GM12878 (cell line): ENCODE measurements around the gene CHPF2. TPM values are rescaled to one million over a fixed set of nuclear protein-coding genes. Genes with fewer than 3 reads are reported as not detected.

Source experiments
- ATAC-seq: fragments of 200-7000 bp; cut with Tn5 transposase; 3 replicates; pipeline ENCODE4 v1.9.1; 2020; ENCODE audit warnings: mild to moderate bottlenecking, moderate library complexity
- BruUV-seq: library from RNA; stranded (reverse); fragments of 400-500 nt; replicated peaks from 2 replicates; lab custom pipeline; 2021; lab: Mats Ljungman, UMichigan
- CTCF ChIA-PET: fragments of 300-600 bp; sonication (Branson Sonifier 250); formaldehyde crosslinking; extraction: SDS; loops from one replicate; lab custom pipeline; 2021; ENCODE audit warnings: inconsistent platforms; lab: Yijun Ruan, JAX
- POLR2A ChIA-PET: fragments of 350-600 bp; formaldehyde crosslinking; extraction: SDS; loops from one replicate; lab custom pipeline; 2021; ENCODE audit warnings: inconsistent platforms; lab: Charles Lee
- RAD21 ChIA-PET: fragments of 300-600 bp; sonication (Branson Sonifier 250); formaldehyde crosslinking; loops from one replicate; lab custom pipeline; 2023; ENCODE audit warnings: antibody characterized with exemption; ENCODE audit not compliant: unreplicated experiment; lab: Charles Lee
- SMC1A ChIA-PET: fragments of 300-600 bp; sonication (Branson Sonifier 250); formaldehyde crosslinking; loops from one replicate; lab custom pipeline; 2023; ENCODE audit not compliant: unreplicated experiment, uncharacterized antibody; lab: Charles Lee
- DNase-seq: peaks from one replicate; pipeline ENCODE4 v3.0.0-alpha.2; 2011; ENCODE audit warnings: low read depth, low spot score
- FAIRE-seq: peaks from 3 replicates; lab custom pipeline; 2011; peaks lifted over from hg19 to GRCh38; lab: Jason Lieb, UNC
- H2AFZ ChIP-seq: 2 replicates; pipeline ENCODE4 v1.6.0; 2011; ENCODE audit warnings: low read depth, low read length, control low read depth; ENCODE audit not compliant: control insufficient read depth
- H3K27ac ChIP-seq: 2 replicates; pipeline ENCODE4 v1.5.1; 2011; ENCODE audit warnings: control low read depth; ENCODE audit not compliant: control insufficient read depth, insufficient read depth
- H3K27me3 ChIP-seq, 2 experiments: replicated peaks in 1 of 2; 2 replicates each; pipeline versions ENCODE4 v1.6.0 to v1.6.1; 2011; ENCODE audit warnings: low read length in 1 of 2; ENCODE audit not compliant: control insufficient read depth in 2 of 2, insufficient read depth in 2 of 2
- H3K36me3 ChIP-seq, 2 experiments: 2 replicates each; pipeline ENCODE4 v1.5.1; 2011; ENCODE audit warnings: low read length in 1 of 2; ENCODE audit not compliant: control insufficient read depth in 2 of 2, insufficient read depth in 2 of 2
- H3K4me1 ChIP-seq: 2 replicates; pipeline ENCODE4 v1.6.1; 2011; ENCODE audit warnings: mild to moderate bottlenecking, low read length, moderate library complexity, mixed read lengths; ENCODE audit not compliant: control insufficient read depth, insufficient read depth
- H3K4me2 ChIP-seq: 2 replicates; pipeline ENCODE4 v1.6.0; 2011; ENCODE audit warnings: control low read depth; ENCODE audit not compliant: control insufficient read depth, insufficient read depth
- H3K4me3 ChIP-seq: fragments of 200-600 bp; sonication (generic); 2 replicates; pipeline ENCODE4 v1.5.1; 2016
- H3K79me2 ChIP-seq: 2 replicates; pipeline ENCODE4 v1.6.0; 2011; ENCODE audit warnings: low read length; ENCODE audit not compliant: control insufficient read depth, insufficient read depth
- H3K9ac ChIP-seq: 2 replicates; pipeline ENCODE4 v1.8.0; 2011; ENCODE audit warnings: low read length, control low read depth, mixed read lengths; ENCODE audit not compliant: control insufficient read depth, insufficient read depth
- H3K9me3 ChIP-seq: replicated peaks from 3 replicates; pipeline ENCODE4 v1.5.1; 2011; ENCODE audit warnings: mild to moderate bottlenecking, low read length; ENCODE audit not compliant: control insufficient read depth, insufficient read depth
- H4K20me1 ChIP-seq: 2 replicates; pipeline ENCODE4 v1.6.0; 2011; ENCODE audit not compliant: control insufficient read depth, insufficient read depth
- BCL11A ChIP-seq: IDR thresholded peaks from 2 replicates; pipeline ENCODE4 v1.6.1; 2011; ENCODE audit warnings: low read depth, low read length
- CBX5 ChIP-seq: sonication (generic); IDR thresholded peaks from 2 replicates; pipeline ENCODE4 v1.6.1; 2016; ENCODE audit warnings: low read depth, moderate library complexity, mild to moderate bottlenecking, inconsistent platforms
- E2F4 ChIP-seq: IDR thresholded peaks from 2 replicates; pipeline ENCODE4 v1.6.1; 2012; ENCODE audit warnings: low read depth, low read length, improper control_type of control experiment
- HDGF ChIP-seq: fragments of 450-650 bp; IDR thresholded peaks from 2 replicates; pipeline ENCODE4 v1.6.1; 2016; ENCODE audit warnings: antibody characterized with exemption
- IRF3 ChIP-seq: fragments of 450-650 bp; IDR thresholded peaks from 2 replicates; pipeline ENCODE4 v1.6.1; 2014; ENCODE audit warnings: mild to moderate bottlenecking
- KDM1A ChIP-seq: fragments of 200-600 bp; sonication (generic); IDR thresholded peaks from 2 replicates; pipeline ENCODE4 v1.6.1; 2016; ENCODE audit warnings: borderline replicate concordance
- MLLT1 ChIP-seq: fragments of 450-650 bp; IDR thresholded peaks from 2 replicates; pipeline ENCODE4 v1.6.1; 2016; ENCODE audit warnings: mild to moderate bottlenecking
- SIN3A ChIP-seq: IDR thresholded peaks from 2 replicates; pipeline ENCODE4 v1.6.1; 2012; ENCODE audit warnings: low read depth, low read length, improper control_type of control experiment
- TBL1XR1 ChIP-seq: IDR thresholded peaks from 2 replicates; pipeline ENCODE4 v1.6.1; 2012; ENCODE audit warnings: low read depth, low read length, improper control_type of control experiment
- ZBED1 ChIP-seq: IDR thresholded peaks from 2 replicates; pipeline ENCODE4 v1.6.1; 2016; ENCODE audit warnings: borderline replicate concordance
- ZNF274 ChIP-seq: IDR thresholded peaks from one replicate; pipeline ENCODE4 v1.8.0; 2011; ENCODE audit not compliant: insufficient read length, insufficient read depth
- WGBS: methylation state at CpG from one replicate; pipeline ENCODE4 v1.1.6; 2016; ENCODE audit warnings: low lambda C conversion rate; ENCODE audit not compliant: insufficient replicate concordance, insufficient coverage; ENCODE audit errors: missing lambda C conversion rate; 5-methylcytosine and 5-hydroxymethylcytosine counted together
- in situ Hi-C: fragments of 300-500 bp; cut with MboI; formaldehyde crosslinking; loops from 9 replicates; pipeline ENCODE4 v1.14.3; 2018; ENCODE audit warnings: mixed read lengths
- intact Hi-C: fragments of 100-400 bp; cut with micrococcal nuclease; formaldehyde crosslinking; loops from one replicate; pipeline ENCODE4 v1.14.2; 2022; ENCODE audit not compliant: unreplicated experiment
- polyA plus RNA-seq, 11 experiments: library from polyadenylated mRNA; depleted of rRNA in 4 of 11; unstranded in 6 of 11; stranded (reverse) in 5 of 11; fragments of >200 nt; fragmentation: Nextera tagmentation in 4 of 11; fragmentation: Illumina TruSeq in 1 of 11; extraction: Ambion mirVana in 4 of 11; extraction: Trizol in 1 of 11; gene quantifications; 1 replicate in 1 of 11; 2 replicates in 10 of 11; pipeline versions ENCODE4 v1.2.1 to v1.2.3, GENCODE V29; 2011 to 2016; ENCODE audit warnings: inconsistent platforms in 2 of 11, missing spikeins in 2 of 11, low read depth in 1 of 11
- total RNA-seq, 4 experiments: library from RNA; depleted of rRNA in 3 of 4; stranded (reverse); fragments of >200 nt in 3 of 4; fragmentation: Illumina TruSeq in 1 of 4; extraction: Trizol in 1 of 4; gene quantifications; 2 replicates each; pipeline versions ENCODE4 v1.2.1 to v1.2.3, GENCODE V29; 2013 to 2021

Gene CHPF2
- total and polyA plus RNA-seq, 10 of the 15 experiments (the other 5 are each of a cell fraction or from before 2014, with no cell fraction given), result 0.23 to 33.1 (median 11.5) TPM

- H3K9ac ChIP-seq, result no peak overlapping the region
- H3K36me3 ChIP-seq, result peaks cover 9 to 10% of the 10 kb centered on the region in 2 experiments; a peak in 3 of 4 replicates
- WGBS, result 95% methylated on average over 5 of the region's 5 CpGs
- CTCF ChIA-PET, result interaction anchor here (0.6 to 1.7 kb wide), 2 partner anchors 32 to 366 kb away, joined by 3 to 9 read pairs; no protein-coding TSS in a partner anchor
- H3K27me3 ChIP-seq, result no peaks in the 10 kb centered on the region; a peak in 1 of 4 replicates
- DNase-seq (no peak), FAIRE-seq (no peak), ATAC-seq (no peak)
- in situ Hi-C loops, result no loop called here
- no peak overlapping the region for H3K27ac ChIP-seq
- H3K9me3 ChIP-seq, result no peaks in the 10 kb centered on the region
- no peaks in the 10 kb centered on the region for H4K20me1 ChIP-seq
- no peaks in the 10 kb centered on the region for H3K4me1 ChIP-seq
- BruUV-seq, result no TSS peak
- no peak overlapping the region for H3K4me3 ChIP-seq
- no peak overlapping the region for H3K4me2 ChIP-seq
- no peak overlapping the region for H2AFZ ChIP-seq
- no peaks in the 10 kb centered on the region for H3K79me2 ChIP-seq
- RAD21 ChIA-PET, result no interaction called here
- SMC1A ChIA-PET, result no interaction called here
- POLR2A ChIA-PET, result no interaction called here
- no peak for TF ChIP-seq KDM1A
- TF ChIP-seq CBX5, result no peak
- no peak for TF ChIP-seq BCL11A
- TF ChIP-seq TBL1XR1, result no peak
- TF ChIP-seq ZNF274, result no peak
- no peak for TF ChIP-seq ZBED1
- no peak for TF ChIP-seq MLLT1
- no peak for TF ChIP-seq HDGF
- no peak for TF ChIP-seq SIN3A
- no peak for TF ChIP-seq IRF3
- TF ChIP-seq E2F4, result no peak
- TF ChIP-seq, all 136 proteins: peak for 0
- intact Hi-C loops, result no loop called here
Observed at GRCh38 chr7:151212626-151213025, 19.7 kb upstream of the CHPF2 start.
